PC-9 (cell line): ENCODE data around the gene SORCS2.

ENCODE experiments used
- EZH2 ChIP-seq: fragments of 200-600 bp; sonication (generic); IDR thresholded peaks from 2 replicates; pipeline ENCODE4 v1.8.0; 2017; ENCODE audit warnings: antibody characterized with exemption, low read depth
- TF ChIP-seq, protein P1 (sequence below): fragments of 200-600 bp; sonication (generic); conservative IDR thresholded peaks from 2 replicates; pipeline ENCODE4 v1.6.1; 2017; ENCODE audit warnings: mixed run types, antibody characterized with exemption, mild to moderate bottlenecking, moderate library complexity

DNA sequence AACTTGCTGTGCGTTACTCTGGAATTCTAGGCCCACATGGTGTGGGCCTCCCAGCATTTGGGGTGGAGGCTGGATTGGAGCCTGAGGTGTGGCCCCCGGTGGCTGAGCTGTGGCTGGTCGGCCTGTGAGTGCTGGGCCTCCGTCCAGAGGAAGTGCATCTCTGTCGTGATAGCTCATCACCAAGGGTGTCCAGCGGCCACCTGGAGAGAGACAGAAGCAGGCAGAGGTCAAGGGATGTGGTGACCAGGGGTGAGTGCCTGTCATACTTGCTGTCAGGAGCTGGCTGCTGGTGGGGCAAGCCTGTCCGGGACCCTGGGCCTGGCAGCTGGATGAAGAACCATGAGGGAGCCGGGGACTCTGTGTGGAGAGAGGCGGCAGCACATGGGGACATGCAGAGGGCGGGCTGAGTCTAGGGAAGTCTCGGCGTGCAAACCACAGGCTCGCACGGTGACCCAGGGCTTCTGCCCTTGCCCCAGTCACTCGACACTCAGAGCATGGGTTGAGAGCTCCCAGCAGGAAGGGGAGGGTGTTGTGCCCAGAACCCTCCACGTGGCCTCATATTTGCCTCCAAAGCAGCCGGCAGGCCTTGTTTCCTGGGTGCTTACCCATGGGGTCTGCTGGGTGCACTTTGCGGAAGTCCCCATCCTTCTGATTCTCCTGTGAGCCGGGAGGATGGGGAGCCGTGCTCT lies 6.2 kb downstream of the SORCS2 start:
- TF ChIP-seq, protein P1, sequence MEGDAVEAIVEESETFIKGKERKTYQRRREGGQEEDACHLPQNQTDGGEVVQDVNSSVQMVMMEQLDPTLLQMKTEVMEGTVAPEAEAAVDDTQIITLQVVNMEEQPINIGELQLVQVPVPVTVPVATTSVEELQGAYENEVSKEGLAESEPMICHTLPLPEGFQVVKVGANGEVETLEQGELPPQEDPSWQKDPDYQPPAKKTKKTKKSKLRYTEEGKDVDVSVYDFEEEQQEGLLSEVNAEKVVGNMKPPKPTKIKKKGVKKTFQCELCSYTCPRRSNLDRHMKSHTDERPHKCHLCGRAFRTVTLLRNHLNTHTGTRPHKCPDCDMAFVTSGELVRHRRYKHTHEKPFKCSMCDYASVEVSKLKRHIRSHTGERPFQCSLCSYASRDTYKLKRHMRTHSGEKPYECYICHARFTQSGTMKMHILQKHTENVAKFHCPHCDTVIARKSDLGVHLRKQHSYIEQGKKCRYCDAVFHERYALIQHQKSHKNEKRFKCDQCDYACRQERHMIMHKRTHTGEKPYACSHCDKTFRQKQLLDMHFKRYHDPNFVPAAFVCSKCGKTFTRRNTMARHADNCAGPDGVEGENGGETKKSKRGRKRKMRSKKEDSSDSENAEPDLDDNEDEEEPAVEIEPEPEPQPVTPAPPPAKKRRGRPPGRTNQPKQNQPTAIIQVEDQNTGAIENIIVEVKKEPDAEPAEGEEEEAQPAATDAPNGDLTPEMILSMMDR = no peak
- no peak for TF ChIP-seq EZH2
